CD4-positive, alpha-beta T cell treated with Interleukin-15 for 1 hour (primary cell): ENCODE results near the gene TCEA2.

Source experiments
- DNase-seq: peaks from one replicate; pipeline ENCODE4 v3.0.0-alpha.2; 2020

The TCEA2 gene

DNA sequence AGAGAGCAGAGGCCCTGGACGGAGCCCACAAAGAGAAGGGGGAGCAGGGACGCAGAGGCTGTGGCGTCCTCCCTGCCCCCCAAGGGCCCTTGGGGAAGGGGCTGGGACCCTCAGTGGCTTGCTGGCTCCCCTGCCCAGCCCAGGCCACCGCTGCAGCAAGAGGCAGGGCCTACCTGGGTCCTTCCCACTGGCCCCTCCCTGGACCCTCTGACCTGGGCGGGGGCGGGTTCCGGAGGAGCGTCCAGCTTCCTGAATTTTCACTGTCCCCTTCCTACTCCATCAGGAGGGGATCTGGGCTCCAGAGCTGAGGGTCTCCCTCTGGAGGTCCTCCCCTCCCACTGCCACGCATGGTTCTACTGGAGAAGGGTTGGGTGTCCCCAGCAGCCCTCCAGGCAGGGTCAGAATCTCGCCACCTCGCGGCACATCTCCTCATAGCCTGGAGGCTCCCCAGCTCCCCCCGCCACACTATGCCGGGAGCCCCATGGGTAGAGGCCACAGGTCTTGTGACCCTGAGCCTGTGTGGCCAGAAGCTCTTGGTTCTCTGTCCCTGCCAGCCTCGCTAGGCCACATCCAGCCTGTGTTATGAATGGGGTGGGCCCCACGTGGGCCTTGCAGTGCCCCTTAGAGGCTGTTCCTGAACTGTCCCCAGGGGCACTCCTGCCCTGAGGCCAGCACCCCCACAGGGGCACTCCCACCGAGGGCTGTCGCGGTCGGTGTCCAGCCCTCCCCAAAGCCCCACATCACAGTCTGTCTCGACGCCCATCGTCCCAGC lies 12.6 kb upstream of the TCEA2 start:
- DNase-seq = no peak

GRCh38 chr20:64051033-64051452 lies 12.0 kb upstream of the TCEA2 start:
- no peak for DNase-seq

DNA sequence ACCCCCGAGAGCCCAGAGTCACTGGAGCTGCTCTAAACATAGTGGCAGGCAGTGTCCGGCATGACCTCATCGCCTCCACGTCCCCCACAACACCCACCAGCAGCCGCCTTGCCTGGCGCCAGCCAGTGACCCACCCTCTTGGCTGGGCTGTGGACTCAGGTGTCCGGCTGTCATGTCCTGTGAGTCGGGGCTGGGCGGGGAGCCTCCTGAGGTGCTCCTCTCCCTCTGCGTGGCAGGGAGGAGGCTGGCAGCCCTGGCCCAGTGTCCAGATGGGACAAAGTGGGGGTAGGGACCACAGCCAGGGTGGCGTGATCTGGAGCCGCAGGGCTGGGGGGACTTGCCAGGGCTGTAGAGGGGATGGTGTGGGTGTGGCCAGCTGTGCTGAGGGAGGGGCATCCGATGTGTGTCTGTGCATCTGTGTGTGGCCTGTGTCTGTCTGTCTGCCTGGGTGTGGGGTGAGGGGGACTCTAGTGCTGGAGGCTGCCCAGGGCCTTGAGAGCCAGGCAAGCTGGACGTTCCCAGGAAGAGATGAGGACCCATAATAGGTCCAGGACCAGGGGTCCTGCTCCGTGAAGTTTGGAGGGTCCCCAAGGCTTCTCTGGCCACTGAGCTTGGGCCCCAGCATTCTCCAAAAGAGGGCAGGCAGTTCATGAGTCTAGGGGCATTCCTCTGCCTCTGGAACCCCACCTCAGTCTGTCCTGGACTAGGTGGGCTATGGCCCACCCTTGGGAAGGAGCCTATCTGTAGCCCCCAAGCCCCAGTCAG lies 11.3 kb upstream of the TCEA2 start:
- no peak for DNase-seq

- DNase-seq = no peak
Measured at GRCh38 chr20:64052326-64052722, 10.7 kb upstream of the TCEA2 start.

GRCh38 chr20:64052987-64053840 lies 9.8 kb upstream of the TCEA2 start:
- no peak for DNase-seq

GRCh38 chr20:64053841-64054661 lies 8.9 kb upstream of the TCEA2 start:
- no peak for DNase-seq

DNA sequence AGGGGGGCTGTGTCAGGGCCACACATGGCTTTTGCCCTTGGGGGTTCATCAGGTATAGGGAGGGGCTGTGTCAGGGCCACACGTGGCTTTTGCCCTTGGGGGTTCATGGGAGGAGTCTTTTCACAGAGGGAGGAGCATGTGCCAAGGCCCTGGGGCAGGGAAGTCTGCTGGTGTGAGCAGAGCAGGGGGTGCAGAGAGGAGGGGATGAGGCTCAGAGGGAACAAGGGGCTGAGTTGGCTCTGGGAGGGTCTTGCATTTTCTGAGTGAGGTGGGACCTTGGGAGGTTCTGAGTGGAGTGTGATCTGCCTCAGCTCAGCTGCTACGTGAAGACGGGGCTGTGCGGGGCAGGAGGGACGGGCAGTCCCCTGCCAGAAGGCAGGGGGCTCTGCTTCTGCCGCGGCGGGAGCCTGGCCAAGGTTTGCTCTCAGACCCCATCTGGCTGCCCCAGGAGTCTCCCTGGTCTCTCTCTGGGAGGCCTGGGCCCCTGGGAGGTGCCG lies 7.6 kb upstream of the TCEA2 start:
- no peak for DNase-seq

DNA sequence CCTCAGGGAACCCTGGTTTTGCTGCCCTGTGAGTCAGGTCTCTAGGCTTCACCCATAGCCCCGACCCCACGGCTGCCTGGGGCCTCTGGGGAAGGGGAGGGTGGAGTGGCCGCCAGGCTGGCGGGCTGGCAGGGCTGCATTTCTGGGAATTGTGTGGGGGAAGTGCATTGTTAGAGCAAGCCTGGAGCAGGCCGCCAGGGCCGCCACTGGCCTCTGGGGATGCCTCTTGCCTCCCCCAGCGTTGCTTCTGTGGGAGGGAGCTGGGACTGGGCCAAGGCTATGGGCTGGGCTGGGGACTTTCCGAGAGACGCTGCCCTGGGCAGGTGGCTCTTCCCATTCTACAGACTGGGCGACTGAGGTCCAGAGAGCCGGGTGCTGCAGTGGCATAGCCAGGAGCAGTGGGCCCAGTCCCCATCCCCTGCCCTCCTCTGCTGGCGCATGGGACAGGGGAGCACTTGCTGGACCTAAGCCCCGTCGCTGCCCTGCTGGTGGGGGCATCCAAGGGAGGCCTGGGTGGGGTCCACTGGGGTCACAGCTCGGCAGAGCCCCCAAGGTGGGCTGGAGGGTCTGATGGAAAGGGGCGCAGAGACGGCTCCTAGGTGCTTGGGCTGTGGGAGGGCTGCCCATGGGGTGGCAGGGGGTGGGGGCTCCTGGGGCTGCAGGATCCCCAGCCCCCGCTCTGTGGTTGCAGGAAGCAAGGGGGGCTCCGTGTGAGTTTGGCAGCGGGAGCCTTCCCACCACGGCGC lies 6.9 kb upstream of the TCEA2 start:
- DNase-seq = no peak

- no peak for DNase-seq
Measured at GRCh38 chr20:64056639-64056888, 6.4 kb upstream of the TCEA2 start.

GRCh38 chr20:64056889-64057627 lies 5.9 kb upstream of the TCEA2 start:
- no peak for DNase-seq

DNA sequence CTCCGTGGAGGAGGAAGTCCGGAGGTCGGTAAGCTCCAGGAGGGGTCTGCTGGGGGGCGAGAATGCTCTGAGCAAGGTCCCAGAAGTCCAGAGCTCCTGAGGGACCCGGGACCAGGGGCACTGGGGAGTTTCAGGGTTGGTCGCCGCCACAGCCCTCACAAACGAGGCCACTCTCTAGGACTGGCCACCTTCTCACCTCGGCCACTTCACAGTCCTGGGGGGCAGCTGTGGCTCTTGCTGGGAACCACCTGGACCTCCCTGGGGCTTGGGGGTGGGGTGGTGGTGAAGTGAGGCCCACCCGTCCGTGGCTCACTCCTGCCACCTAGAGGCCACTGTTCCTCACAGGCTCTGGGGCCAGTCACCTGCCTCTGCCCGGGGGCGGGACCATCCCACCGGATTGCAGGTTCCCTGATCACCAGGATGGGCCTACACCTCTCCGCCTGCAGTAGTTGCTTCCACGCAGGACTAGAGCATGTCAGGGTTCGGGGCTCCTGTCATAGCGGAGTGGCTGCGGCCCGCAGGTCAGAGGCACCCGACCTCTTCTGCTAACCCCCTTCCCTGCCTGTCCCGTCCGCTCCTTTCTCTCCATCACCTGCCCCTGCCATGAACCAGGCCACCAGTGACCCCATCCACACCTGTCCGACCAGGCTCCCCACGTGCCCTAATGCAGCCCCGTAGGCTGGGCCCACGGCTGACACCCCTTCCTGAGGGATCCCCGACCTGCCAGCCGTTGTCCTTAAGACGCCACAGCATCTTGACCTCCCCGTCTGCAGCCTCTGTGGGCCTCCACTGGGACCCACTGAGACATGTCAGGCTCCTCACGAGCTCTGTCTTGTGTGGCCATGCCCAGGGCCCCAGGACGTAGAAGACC lies 5.1 kb upstream of the TCEA2 start:
- DNase-seq = peak; percentile 72

GRCh38 chr20:64058536-64058935 lies 4.5 kb upstream of the TCEA2 start:
- no peak for DNase-seq

DNA sequence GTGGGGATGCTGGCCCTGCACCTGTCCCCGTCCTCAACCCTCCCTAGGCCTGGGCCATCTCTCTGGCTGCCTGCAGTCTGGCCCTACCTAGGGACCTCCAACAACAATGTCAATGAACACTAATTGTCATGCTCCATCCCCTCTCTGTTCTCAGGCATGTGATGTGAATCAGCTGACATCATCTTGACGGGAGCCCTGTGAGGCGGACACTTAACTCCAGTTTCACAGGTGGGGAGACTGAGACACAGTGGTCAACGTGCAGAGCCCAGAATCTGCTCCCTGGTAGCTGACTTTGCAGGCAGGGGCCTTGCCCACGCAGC lies 762 bp upstream of the TCEA2 start:
- no peak for DNase-seq

- no peak for DNase-seq
Measured at GRCh38 chr20:64063389-64064144, 569 bp downstream of the TCEA2 start.

GRCh38 chr20:64064145-64064698 lies 1.2 kb downstream of the TCEA2 start:
- no peak for DNase-seq

DNA sequence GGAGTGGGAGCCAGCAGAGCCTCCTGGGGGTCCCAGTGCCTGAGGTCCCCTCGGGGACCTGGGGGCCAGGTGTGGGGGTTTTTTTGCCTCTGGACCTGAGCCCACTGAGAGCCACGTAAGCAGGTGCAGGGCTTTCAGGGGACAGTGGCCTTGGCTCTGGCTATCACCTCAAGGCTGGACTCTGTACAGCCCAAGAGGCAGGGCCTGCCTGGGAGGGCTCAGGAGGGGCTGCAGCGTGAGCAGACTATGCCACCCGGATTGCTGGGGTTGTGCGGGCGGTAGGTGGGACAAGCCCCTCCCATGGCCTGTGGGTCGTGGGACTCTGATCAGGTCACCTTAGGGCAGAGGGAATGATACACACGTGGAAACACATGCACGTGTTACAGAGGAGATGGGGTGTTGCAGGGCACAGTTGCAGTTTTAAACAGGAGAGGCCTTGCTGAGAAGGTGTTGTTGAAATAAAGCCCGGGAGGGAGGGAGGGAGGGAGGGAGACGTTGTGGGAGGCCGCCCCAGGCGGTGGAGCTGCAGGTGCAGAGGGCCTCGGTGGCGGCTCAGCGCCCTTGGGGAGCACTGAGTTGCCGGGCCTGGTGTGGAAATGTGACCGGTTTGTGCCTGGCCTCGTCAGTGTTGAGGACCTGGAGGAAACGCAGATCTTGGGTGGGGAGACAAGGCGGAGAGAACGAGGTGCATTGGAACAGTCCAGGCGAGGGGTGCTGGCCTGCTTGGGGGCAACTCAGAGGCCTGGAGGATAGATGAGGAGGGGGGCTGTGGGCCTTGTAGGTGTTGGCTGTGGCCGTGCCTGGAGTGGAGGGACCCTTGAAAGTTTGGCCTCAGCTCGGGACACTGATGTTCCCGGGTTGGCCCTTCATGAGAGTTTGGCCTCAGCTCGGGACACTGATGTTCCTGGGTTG lies 2.3 kb downstream of the TCEA2 start:
- no peak for DNase-seq

DNA sequence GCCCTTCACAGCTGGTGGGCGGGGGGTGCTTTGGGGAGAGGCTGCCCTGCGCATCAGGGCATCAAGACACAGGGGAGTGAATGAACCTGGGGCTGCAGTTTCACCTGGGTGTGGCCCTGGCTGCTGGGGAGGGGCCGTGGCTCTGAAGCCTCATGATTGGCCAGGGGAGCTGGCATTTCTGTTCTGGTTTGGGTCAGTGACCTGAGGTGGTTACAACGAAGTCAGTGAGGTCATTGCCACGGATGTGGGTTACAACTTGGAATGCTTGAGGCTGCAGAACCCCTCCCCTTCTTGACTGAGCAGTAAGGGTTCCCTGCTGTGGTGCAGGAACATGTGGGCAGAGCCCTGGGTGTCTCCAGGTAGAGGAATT lies 3.0 kb downstream of the TCEA2 start:
- peak; percentile 77 for DNase-seq

- DNase-seq = no peak
Measured at GRCh38 chr20:64067005-64067632, 4.1 kb downstream of the TCEA2 start.
